LNCAP (cell line): ENCODE measurements around the gene ANAPC2.

Source experiments
- TF ChIP-seq, protein P1 (sequence below): fragments of 450-650 bp; IDR thresholded peaks from 2 replicates; pipeline ENCODE4 v1.5.1; 2017; ENCODE audit warnings: mild to moderate bottlenecking

Gene ANAPC2

DNA sequence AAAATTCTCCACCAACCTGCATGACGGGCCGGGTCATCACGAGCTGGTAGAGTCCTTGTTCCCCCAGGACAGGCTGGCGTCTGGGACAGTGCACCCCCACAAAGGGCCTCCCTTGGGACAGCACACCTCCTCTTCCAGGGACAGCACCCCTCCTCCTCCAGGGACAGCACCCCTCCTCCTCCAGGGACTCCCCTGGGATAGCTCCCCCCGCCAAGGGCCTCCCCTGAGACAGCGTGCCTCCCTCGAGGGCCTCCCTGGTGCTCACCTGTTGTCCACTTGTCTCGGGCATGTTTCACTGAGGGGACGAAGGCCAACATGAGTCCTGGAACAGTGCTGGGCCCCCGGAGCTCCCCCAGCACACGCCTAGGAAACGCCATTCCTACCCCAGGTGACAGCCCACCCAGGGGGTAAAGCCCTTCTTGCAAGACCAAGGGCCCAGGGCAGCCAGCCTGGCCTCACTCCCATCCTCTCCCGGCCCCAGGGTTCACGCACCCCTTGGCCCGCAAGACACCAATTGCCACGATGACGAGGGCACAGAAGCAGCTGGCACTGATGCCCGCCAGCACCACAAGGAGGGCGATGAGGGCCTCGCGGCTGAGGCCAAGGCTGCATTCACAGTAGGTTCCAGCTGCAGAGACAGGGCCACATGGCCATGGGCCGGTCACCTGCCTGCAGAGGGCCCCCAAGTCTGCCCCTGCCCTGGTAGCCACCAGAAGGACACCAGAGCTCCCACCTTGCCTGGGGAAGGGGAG, 17.0 kb downstream of the ANAPC2 start:
- TF ChIP-seq, protein P1, sequence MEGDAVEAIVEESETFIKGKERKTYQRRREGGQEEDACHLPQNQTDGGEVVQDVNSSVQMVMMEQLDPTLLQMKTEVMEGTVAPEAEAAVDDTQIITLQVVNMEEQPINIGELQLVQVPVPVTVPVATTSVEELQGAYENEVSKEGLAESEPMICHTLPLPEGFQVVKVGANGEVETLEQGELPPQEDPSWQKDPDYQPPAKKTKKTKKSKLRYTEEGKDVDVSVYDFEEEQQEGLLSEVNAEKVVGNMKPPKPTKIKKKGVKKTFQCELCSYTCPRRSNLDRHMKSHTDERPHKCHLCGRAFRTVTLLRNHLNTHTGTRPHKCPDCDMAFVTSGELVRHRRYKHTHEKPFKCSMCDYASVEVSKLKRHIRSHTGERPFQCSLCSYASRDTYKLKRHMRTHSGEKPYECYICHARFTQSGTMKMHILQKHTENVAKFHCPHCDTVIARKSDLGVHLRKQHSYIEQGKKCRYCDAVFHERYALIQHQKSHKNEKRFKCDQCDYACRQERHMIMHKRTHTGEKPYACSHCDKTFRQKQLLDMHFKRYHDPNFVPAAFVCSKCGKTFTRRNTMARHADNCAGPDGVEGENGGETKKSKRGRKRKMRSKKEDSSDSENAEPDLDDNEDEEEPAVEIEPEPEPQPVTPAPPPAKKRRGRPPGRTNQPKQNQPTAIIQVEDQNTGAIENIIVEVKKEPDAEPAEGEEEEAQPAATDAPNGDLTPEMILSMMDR = no peak

DNA sequence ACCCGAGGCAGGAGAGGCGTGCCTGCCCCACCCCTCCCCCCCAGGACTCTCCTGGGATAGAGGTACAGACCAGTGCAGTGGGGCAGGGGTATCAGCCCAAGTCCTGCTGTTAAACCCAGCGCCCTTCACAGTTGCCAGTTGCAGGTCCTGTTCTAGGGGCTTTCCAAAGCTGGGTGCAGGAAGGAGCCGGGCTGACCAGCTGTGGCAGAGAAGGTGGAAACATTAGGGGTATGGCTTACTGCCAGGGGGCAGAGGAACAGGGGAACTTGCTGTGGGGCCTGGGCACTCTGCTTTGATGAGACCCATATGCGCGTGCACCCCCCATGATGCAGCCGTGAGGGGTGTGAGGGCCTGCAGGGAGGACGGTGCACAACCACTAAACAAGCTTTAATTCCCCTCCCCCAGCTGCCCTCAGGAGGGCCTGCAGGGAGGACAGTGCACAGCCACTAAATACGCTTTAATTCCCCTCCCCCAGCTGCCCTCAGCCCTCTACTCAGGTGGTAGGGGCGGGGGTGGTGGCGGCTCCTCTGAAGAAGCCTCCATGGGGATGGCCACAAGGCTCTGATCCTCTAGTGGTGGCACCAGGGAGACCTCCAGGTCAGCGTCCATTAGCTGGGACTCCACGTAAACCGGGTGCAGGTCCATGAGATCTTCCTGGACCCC, 17.7 kb downstream of the ANAPC2 start:
- TF ChIP-seq, protein P1 = no peak

DNA sequence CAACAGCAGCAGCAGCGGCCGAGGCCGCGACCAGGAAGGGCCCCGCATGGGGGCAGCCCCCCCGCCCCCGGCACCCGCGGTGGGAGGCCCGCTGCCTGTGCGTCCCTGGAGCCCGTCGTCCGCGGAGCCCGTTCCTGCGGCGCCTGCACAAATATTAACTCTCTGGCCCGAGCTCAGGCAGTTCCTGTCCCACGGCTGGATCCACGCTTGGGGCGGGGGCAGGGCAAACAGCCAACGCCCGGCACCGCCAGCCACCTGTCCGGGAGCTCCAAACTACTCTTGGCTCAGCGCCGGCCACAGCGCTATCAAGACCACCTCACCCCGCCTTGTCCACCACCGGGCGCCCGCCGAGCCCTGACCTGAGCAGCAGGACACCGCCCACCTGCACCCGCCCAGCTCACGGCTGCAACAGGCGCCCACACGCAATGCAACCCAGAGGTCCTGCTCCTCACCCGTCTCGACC, 18.4 kb downstream of the ANAPC2 start, which contains the start of gene LRRC26:
Gene LRRC26 (minus strand): TSS at position 156 of the 463 bp plus-strand sequence. CDS start 108 bp downstream, at position 48.
- TF ChIP-seq, protein P1 = no peak

DNA sequence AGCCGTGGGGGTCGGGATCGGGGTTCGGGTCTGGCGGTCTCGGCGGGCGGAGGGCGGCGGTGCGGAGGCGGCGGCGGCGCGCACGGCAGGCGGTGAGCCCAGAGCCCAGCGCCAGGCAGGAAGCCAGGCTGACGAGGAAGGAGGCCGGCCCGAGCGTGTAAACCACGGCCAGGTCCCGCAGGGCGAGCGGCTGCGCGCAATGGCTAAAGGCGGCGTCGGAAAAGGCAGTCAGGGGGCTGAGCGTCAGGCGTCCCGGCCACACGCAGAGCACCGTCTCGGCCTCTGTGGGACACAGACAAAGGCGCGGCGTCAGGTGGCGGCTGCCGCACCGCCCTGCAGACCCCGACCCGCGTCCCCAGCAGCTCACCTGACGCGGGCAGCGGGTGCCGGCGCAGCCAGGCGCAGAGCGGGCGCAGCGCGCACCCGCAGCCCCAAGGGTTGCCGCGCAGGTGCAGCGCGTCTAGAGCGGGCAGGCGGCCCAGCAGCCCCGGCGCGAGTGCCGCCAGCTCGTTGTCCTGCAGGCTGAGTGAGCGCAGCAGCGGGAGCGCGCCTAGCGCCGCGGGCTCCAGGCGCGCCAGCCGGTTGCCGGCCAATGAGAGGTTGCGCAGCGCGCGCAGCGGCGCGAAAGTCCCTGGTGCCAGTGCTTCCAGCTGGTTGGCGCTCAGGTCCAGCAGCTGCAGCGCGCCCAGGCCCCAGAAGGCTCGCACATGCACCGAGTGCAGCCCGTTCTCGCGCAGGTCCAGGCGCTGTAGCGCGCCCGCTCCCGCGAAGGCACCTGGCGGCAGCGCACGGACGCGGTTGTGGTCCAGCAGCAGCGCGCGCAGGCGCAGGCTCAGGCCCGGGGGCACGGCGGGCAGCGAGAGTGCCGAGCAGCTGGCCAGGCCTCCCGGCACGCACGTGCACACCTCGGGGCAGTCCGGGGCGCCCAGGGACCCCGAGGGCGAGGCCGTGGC, 19.2 kb downstream of the ANAPC2 start:
- TF ChIP-seq, protein P1 = no peak

DNA sequence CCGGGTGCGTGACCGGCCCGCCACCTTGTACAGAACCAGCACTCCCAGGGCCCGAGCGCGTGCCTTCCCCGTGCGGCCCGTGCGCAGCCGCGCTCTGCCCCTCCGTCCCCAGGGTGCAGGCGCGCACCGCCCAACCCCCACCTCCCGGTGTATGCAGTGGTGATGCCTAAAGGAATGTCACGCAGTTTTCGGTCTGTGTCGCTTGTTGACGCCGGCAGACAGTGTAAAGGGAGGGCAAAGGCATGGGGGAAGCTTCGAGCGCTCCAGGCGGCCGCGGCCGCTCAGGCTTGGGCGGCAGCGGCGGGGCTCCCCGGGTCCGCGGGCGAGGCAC, 19.8 kb downstream of the ANAPC2 start:
- TF ChIP-seq, protein P1 = no peak

DNA sequence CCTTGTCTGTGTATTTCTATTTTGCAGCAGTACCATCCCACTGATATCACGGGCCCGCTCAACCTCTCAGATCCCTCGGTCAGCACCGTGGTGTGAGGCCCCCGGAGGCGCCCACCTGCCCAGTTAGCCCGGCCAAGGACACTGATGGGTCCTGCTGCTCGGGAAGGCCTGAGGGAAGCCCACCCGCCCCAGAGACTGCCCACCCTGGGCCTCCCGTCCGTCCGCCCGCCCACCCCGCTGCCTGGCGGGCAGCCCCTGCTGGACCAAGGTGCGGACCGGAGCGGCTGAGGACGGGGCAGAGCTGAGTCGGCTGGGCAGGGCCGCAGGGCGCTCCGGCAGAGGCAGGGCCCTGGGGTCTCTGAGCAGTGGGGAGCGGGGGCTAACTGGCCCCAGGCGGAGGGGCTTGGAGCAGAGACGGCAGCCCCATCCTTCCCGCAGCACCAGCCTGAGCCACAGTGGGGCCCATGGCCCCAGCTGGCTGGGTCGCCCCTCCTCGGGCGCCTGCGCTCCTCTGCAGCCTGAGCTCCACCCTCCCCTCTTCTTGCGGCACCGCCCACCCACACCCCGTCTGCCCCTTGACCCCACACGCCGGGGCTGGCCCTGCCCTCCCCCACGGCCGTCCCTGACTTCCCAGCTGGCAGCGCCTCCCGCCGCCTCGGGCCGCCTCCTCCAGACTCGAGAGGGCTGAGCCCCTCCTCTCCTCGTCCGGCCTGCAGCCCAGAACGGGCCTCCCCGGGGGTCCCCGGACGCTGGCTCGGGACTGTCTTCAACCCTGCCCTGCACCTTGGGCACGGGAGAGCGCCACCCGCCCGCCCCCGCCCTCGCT, 20.4 kb downstream of the ANAPC2 start:
- TF ChIP-seq, protein P1 = no peak
